Sciatic nerve (tissue), 2 donors: ENCODE results near the gene FAM124A. TPM values are rescaled to one million over a fixed set of nuclear protein-coding genes. Genes with fewer than 3 reads are reported as not detected.
A peak's percentile ranks its signal among the peaks of the same experiment; 100 is the strongest.

Experiments used
- ATAC-seq: fragments of 200-7000 bp; cut with Tn5 transposase; one replicate; pipeline ENCODE4 v1.9.1; 2020; ENCODE audit warnings: mild to moderate bottlenecking, moderate library complexity
- DNase-seq: peaks from one replicate; pipeline ENCODE4 v3.0.0-alpha.2; 2020; ENCODE audit warnings: low spot score
- intact Hi-C: fragments of 100-400 bp; cut with DNase I; formaldehyde crosslinking; loops from one replicate; pipeline ENCODE4 v1.14.2; 2022
- total RNA-seq: library from RNA; stranded (reverse); fragmentation: NEBNext Ultra II Directional; extraction: Animal tissue kit (Norgen Biotek cat#: 25700); gene quantifications from one replicate; pipeline ENCODE4 v1.2.1, GENCODE V29; 2021
- donor health status: DM: no; HTN: no; CAD: no.
- donor health status: DM: no; HTN: no; CAD: no.

Gene FAM124A
- 19.2 TPM for total RNA-seq

GRCh38 chr13:51222037-51222685 is at the start of gene FAM124A:
TSS of gene FAM124A (plus strand) at chr13:51222398. CDS start at chr13:51222502, 104 bp downstream.
- intact Hi-C loops = loop anchor here (5.0 kb wide), 1 partner anchor 75 kb away; no protein-coding TSS in a partner anchor

GRCh38 chr13:51175021-51175420 is 47.2 kb upstream of the FAM124A start:
- ATAC-seq = no peak
- intact Hi-C loops = no loop called here
- DNase-seq = no peak

More at GRCh38 chr13:51222037-51222685, at the start of gene FAM124A:
- ATAC-seq (peak; percentile 83), DNase-seq (peak; percentile 70)

GRCh38 chr13:51175639-51176038 is 46.6 kb upstream of the FAM124A start:
- ATAC-seq (no peak), DNase-seq (no peak)
- intact Hi-C loops = no loop called here

GRCh38 chr13:51177188-51177587 is 45.0 kb upstream of the FAM124A start:
- ATAC-seq (no peak), DNase-seq (no peak)
- intact Hi-C loops = no loop called here

- intact Hi-C loops = no loop called here
- ATAC-seq (no peak), DNase-seq (no peak)
These were observed 43.6 kb upstream of the FAM124A start for GRCh38 chr13:51178456-51179074.

- ATAC-seq (no peak), DNase-seq (no peak)
- intact Hi-C loops = no loop called here
These were observed 42.7 kb upstream of the FAM124A start for GRCh38 chr13:51179432-51179971.

- ATAC-seq (no peak), DNase-seq (no peak)
- intact Hi-C loops = no loop called here
These were observed 41.2 kb upstream of the FAM124A start for GRCh38 chr13:51180853-51181511.

GRCh38 chr13:51181786-51182383 is 40.3 kb upstream of the FAM124A start:
- DNase-seq (no peak), ATAC-seq (no peak)
- intact Hi-C loops = no loop called here

- DNase-seq = no peak
- no peak for ATAC-seq
- intact Hi-C loops = no loop called here
These were observed 30.5 kb upstream of the FAM124A start for GRCh38 chr13:51191743-51192142.

- intact Hi-C loops = no loop called here
- no peak for DNase-seq
- no peak for ATAC-seq
These were observed 29.9 kb upstream of the FAM124A start for GRCh38 chr13:51192348-51192747.

- ATAC-seq (no peak), DNase-seq (no peak)
- intact Hi-C loops = no loop called here
These were observed 28.8 kb upstream of the FAM124A start for GRCh38 chr13:51193387-51193786.

GRCh38 chr13:51194942-51195341 is 27.3 kb upstream of the FAM124A start:
- intact Hi-C loops = no loop called here
- ATAC-seq (no peak), DNase-seq (no peak)

- intact Hi-C loops = no loop called here
- ATAC-seq (no peak), DNase-seq (no peak)
These were observed 20.3 kb upstream of the FAM124A start for GRCh38 chr13:51201886-51202285.

GRCh38 chr13:51202477-51203046 is 19.6 kb upstream of the FAM124A start:
- ATAC-seq (no peak), DNase-seq (no peak)
- intact Hi-C loops = no loop called here

- no peak for ATAC-seq
- intact Hi-C loops = no loop called here
- no peak for DNase-seq
These were observed 15.6 kb upstream of the FAM124A start for GRCh38 chr13:51206584-51206983.

- intact Hi-C loops = no loop called here
- ATAC-seq = no peak
These were observed 14.3 kb upstream of the FAM124A start for GRCh38 chr13:51207881-51208280.

GRCh38 chr13:51208716-51209115 is 13.5 kb upstream of the FAM124A start:
- intact Hi-C loops = no loop called here
- no peak for ATAC-seq
- DNase-seq = no peak

More at GRCh38 chr13:51207881-51208280, 14.3 kb upstream of the FAM124A start:
- no peak for DNase-seq

GRCh38 chr13:51211910-51212309 is 10.3 kb upstream of the FAM124A start:
- intact Hi-C loops = no loop called here
- ATAC-seq (no peak), DNase-seq (no peak)

GRCh38 chr13:51212758-51213157 is 9.4 kb upstream of the FAM124A start:
- DNase-seq (no peak), ATAC-seq (no peak)
- intact Hi-C loops = no loop called here
